GM23338 (cell line): ENCODE measurements around the gene RAB3GAP1. TPM values are rescaled to one million over a fixed set of nuclear protein-coding genes. Genes with fewer than 3 reads are reported as not detected.

Source experiments
- ATAC-seq: fragments of 200-7000 bp; cut with Tn5 transposase; 3 replicates; pipeline ENCODE4 v1.9.1; 2020
- DNase-seq: peaks from one replicate; pipeline ENCODE4 v3.0.0-alpha.2; 2015; ENCODE audit warnings: low spot score
- H2AFZ ChIP-seq: fragments of 200-600 bp; sonication (generic); 2 replicates; pipeline ENCODE4 v1.8.0; 2016; ENCODE audit warnings: antibody characterized with exemption, mild to moderate bottlenecking, moderate library complexity
- H3F3A ChIP-seq: fragments of 200-600 bp; sonication (generic); replicated peaks from 2 replicates; pipeline ENCODE4 v1.8.0; 2017; ENCODE audit warnings: antibody characterized with exemption, mixed run types, low read depth
- H3K27ac ChIP-seq: fragments of 200-600 bp; sonication (generic); 2 replicates; pipeline ENCODE4 v1.6.1; 2016; ENCODE audit warnings: low read depth
- H3K27me3 ChIP-seq: fragments of 200-600 bp; sonication (generic); 2 replicates; pipeline ENCODE4 v1.8.0; 2016; ENCODE audit warnings: mild to moderate bottlenecking, mixed run types, moderate library complexity; ENCODE audit not compliant: insufficient read depth
- H3K36me3 ChIP-seq: fragments of 200-600 bp; sonication (generic); 2 replicates; pipeline ENCODE4 v1.8.0; 2016; ENCODE audit warnings: mild to moderate bottlenecking; ENCODE audit not compliant: insufficient read depth
- H3K4me1 ChIP-seq: fragments of 200-600 bp; sonication (generic); 2 replicates; pipeline ENCODE4 v1.8.0; 2016; ENCODE audit warnings: mild to moderate bottlenecking, moderate library complexity; ENCODE audit not compliant: insufficient read depth
- H3K4me2 ChIP-seq: fragments of 200-600 bp; sonication (generic); 2 replicates; pipeline ENCODE4 v1.7.1; 2017; ENCODE audit warnings: mixed run types
- H3K4me3 ChIP-seq: fragments of 200-600 bp; sonication (generic); 2 replicates; pipeline ENCODE4 v1.6.1; 2016; ENCODE audit warnings: mixed run types
- H3K79me2 ChIP-seq: fragments of 200-600 bp; sonication (generic); replicated peaks from 2 replicates; pipeline ENCODE4 v1.8.0; 2017; ENCODE audit warnings: mild to moderate bottlenecking; ENCODE audit not compliant: insufficient read depth
- H3K9me2 ChIP-seq: fragments of 200-600 bp; sonication (generic); 2 replicates; pipeline ENCODE4 v1.8.0; 2017; ENCODE audit not compliant: insufficient read depth
- H4K20me1 ChIP-seq: fragments of 200-600 bp; sonication (generic); replicated peaks from 2 replicates; pipeline ENCODE4 v1.8.0; 2017; ENCODE audit warnings: mild to moderate bottlenecking; ENCODE audit not compliant: insufficient read depth
- H3K27ac Mint-ChIP-seq: 2 replicates; pipeline ENCODE4 v1.8.0; 2020; ENCODE audit warnings: inconsistent platforms, mild to moderate bottlenecking, moderate library complexity, mixed read lengths
- H3K27me3 Mint-ChIP-seq: 3 replicates; pipeline ENCODE4 v1.8.0; 2022; ENCODE audit warnings: low read depth, mild to moderate bottlenecking, moderate library complexity, mixed read lengths, inconsistent platforms; ENCODE audit not compliant: insufficient read depth, poor library complexity
- H3K36me3 Mint-ChIP-seq: 3 replicates; pipeline ENCODE4 v1.8.0; 2021; ENCODE audit warnings: low read depth, mild to moderate bottlenecking, inconsistent platforms, moderate library complexity, mixed read lengths
- H3K4me1 Mint-ChIP-seq: 3 replicates; pipeline ENCODE4 v1.8.0; 2020; ENCODE audit warnings: mild to moderate bottlenecking, inconsistent platforms, mixed read lengths
- H3K4me3 Mint-ChIP-seq: 3 replicates; pipeline ENCODE4 v1.8.0; 2021; ENCODE audit warnings: moderate library complexity, mild to moderate bottlenecking, inconsistent platforms, mixed read lengths
- H3K9me3 Mint-ChIP-seq: 3 replicates; pipeline ENCODE4 v1.8.0; 2020; ENCODE audit warnings: moderate library complexity, mild to moderate bottlenecking, inconsistent platforms, mixed read lengths
- CREB1 ChIP-seq: fragments of 250-450 bp; sonication (Bioruptor Pico); IDR thresholded peaks from 2 replicates; pipeline ENCODE4 v1.5.0; 2020; ENCODE audit warnings: low read depth, mild to moderate bottlenecking, moderate library complexity
- EZH2phosphoT487 ChIP-seq: fragments of 200-600 bp; sonication (generic); IDR thresholded peaks from one replicate; pipeline ENCODE4 v1.8.1; 2018; ENCODE audit warnings: antibody characterized with exemption; ENCODE audit not compliant: unreplicated experiment
- NANOG ChIP-seq: IDR thresholded peaks from 2 replicates; pipeline ENCODE4 v1.6.1; 2016; ENCODE audit warnings: antibody characterized with exemption, borderline replicate concordance
- ZNF114 ChIP-seq: fragments of 250-450 bp; sonication (Bioruptor Pico); IDR thresholded peaks from 2 replicates; pipeline ENCODE4 v1.5.0; 2020; ENCODE audit warnings: mild to moderate bottlenecking, moderate library complexity
- polyA plus RNA-seq: library from polyadenylated mRNA; unstranded; fragments of >200 nt; fragmentation: Nextera tagmentation; extraction: Ambion mirVana; gene quantifications from 2 replicates; pipeline ENCODE4 v1.2.1, GENCODE V29; 2016
- total RNA-seq: library from RNA; depleted of rRNA; stranded (reverse); fragments of >200 nt; shearing (Covaris generic); gene quantifications from 2 replicates; pipeline ENCODE4 v1.2.3, GENCODE V29; 2014
- TF ChIP-seq, protein P1 (sequence below): fragments of 250-450 bp; sonication (Bioruptor Pico); IDR thresholded peaks from 2 replicates; pipeline ENCODE4 v1.5.0; 2020; ENCODE audit warnings: mild to moderate bottlenecking, moderate library complexity
- TF ChIP-seq, protein P2 (sequence below), 2 experiments: fragments of 200-600 bp in 1 of 2; sonication (generic) in 1 of 2; conservative IDR thresholded peaks; 2 replicates each; pipeline versions ENCODE4 v1.5.1 to v1.6.1; 2016 to 2017; ENCODE audit warnings: antibody characterized with exemption in 2 of 2, low read depth in 2 of 2, mild to moderate bottlenecking in 2 of 2, moderate library complexity in 1 of 2
- TF ChIP-seq, protein P3 (sequence below): IDR thresholded peaks from 2 replicates; pipeline ENCODE4 v1.6.1; 2016; ENCODE audit warnings: antibody characterized with exemption

Gene RAB3GAP1
- total and polyA plus RNA-seq, 2 experiments from 2014 or later: 22.5 to 40.4 TPM

DNA sequence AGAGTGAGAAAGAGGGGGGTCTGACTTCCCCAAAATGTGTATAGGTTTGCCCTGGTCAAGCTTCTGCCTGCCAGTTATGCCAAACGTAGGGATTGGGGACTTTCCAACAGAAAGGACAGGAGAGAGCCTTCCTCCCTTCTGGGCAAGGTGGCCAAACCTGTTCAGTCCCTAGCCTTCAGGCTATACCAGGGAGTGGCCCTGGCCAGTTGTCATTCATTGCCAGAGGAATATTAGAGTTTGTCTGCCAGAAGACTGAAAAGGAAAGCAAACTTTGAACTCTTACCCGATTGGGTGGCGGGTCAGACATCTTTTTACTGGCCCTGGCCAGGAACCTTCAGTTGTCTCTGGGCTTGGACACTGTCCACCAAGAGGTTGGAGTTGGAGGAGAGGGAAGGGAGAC is 22.1 kb downstream of the RAB3GAP1 start:
- H3K4me3 Mint-ChIP-seq: no peak overlapping the region
- no peak for ATAC-seq
- peaks cover 19% of the 10 kb centered on the region; the same call in 1 of the 2 replicates for H3K36me3 ChIP-seq

More for the DNA sequence above, 22.1 kb downstream of the RAB3GAP1 start:
- Histone ChIP-seq H3K27me3 (no peaks in the 10 kb centered on the region), H4K20me1 (0 out of 2 replicates have a peak, but pooled peaks cover 5% of the 10 kb centered on the region), H2AFZ (no peak overlapping the region), H3K27ac (no peak overlapping the region), H3K4me2 (no peak overlapping the region), H3F3A (no peaks in the 10 kb centered on the region), H3K4me3 (no peak overlapping the region), H3K9me2 (0 out of 2 replicates have a peak, but pooled peaks cover 3% of the 10 kb centered on the region), H3K79me2 (peaks cover 66% of the 10 kb centered on the region), H3K4me1 (no peaks in the 10 kb centered on the region)
- DNase-seq: no peak
- Mint-ChIP-seq H3K9me3 (peaks cover 66% of the 10 kb centered on the region), H3K27ac (no peak overlapping the region), H3K36me3 (peaks cover 87% of the 10 kb centered on the region), H3K4me1 (no peaks in the 10 kb centered on the region), H3K27me3 (peaks cover 11% of the 10 kb centered on the region)
- TF ChIP-seq, protein P1, sequence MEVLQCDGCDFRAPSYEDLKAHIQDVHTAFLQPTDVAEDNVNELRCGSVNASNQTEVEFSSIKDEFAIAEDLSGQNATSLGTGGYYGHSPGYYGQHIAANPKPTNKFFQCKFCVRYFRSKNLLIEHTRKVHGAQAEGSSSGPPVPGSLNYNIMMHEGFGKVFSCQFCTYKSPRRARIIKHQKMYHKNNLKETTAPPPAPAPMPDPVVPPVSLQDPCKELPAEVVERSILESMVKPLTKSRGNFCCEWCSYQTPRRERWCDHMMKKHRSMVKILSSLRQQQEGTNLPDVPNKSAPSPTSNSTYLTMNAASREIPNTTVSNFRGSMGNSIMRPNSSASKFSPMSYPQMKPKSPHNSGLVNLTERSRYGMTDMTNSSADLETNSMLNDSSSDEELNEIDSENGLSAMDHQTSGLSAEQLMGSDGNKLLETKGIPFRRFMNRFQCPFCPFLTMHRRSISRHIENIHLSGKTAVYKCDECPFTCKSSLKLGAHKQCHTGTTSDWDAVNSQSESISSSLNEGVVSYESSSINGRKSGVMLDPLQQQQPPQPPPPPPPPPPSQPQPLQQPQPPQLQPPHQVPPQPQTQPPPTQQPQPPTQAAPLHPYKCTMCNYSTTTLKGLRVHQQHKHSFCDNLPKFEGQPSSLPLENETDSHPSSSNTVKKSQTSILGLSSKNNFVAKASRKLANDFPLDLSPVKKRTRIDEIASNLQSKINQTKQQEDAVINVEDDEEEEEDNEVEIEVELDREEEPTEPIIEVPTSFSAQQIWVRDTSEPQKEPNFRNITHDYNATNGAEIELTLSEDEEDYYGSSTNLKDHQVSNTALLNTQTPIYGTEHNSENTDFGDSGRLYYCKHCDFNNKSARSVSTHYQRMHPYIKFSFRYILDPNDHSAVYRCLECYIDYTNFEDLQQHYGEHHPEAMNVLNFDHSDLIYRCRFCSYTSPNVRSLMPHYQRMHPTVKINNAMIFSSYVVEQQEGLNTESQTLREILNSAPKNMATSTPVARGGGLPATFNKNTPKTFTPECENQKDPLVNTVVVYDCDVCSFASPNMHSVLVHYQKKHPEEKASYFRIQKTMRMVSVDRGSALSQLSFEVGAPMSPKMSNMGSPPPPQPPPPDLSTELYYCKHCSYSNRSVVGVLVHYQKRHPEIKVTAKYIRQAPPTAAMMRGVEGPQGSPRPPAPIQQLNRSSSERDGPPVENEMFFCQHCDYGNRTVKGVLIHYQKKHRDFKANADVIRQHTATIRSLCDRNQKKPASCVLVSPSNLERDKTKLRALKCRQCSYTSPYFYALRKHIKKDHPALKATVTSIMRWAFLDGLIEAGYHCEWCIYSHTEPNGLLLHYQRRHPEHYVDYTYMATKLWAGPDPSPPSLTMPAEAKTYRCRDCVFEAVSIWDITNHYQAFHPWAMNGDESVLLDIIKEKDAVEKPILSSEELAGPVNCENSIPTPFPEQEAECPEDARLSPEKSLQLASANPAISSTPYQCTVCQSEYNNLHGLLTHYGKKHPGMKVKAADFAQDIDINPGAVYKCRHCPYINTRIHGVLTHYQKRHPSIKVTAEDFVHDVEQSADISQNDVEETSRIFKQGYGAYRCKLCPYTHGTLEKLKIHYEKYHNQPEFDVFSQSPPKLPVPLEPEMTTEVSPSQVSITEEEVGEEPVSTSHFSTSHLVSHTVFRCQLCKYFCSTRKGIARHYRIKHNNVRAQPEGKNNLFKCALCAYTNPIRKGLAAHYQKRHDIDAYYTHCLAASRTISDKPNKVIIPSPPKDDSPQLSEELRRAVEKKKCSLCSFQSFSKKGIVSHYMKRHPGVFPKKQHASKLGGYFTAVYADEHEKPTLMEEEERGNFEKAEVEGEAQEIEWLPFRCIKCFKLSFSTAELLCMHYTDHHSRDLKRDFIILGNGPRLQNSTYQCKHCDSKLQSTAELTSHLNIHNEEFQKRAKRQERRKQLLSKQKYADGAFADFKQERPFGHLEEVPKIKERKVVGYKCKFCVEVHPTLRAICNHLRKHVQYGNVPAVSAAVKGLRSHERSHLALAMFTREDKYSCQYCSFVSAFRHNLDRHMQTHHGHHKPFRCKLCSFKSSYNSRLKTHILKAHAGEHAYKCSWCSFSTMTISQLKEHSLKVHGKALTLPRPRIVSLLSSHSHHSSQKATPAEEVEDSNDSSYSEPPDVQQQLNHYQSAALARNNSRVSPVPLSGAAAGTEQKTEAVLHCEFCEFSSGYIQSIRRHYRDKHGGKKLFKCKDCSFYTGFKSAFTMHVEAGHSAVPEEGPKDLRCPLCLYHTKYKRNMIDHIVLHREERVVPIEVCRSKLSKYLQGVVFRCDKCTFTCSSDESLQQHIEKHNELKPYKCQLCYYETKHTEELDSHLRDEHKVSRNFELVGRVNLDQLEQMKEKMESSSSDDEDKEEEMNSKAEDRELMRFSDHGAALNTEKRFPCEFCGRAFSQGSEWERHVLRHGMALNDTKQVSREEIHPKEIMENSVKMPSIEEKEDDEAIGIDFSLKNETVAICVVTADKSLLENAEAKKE: no peak
- TF ChIP-seq ZNF114 (CRISPR knock-in tag): no peak
- no peak for TF ChIP-seq NANOG
- TF ChIP-seq EZH2phosphoT487: no peak
- TF ChIP-seq, protein P2, sequence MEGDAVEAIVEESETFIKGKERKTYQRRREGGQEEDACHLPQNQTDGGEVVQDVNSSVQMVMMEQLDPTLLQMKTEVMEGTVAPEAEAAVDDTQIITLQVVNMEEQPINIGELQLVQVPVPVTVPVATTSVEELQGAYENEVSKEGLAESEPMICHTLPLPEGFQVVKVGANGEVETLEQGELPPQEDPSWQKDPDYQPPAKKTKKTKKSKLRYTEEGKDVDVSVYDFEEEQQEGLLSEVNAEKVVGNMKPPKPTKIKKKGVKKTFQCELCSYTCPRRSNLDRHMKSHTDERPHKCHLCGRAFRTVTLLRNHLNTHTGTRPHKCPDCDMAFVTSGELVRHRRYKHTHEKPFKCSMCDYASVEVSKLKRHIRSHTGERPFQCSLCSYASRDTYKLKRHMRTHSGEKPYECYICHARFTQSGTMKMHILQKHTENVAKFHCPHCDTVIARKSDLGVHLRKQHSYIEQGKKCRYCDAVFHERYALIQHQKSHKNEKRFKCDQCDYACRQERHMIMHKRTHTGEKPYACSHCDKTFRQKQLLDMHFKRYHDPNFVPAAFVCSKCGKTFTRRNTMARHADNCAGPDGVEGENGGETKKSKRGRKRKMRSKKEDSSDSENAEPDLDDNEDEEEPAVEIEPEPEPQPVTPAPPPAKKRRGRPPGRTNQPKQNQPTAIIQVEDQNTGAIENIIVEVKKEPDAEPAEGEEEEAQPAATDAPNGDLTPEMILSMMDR (conservative IDR thresholded peaks at IDR 0.05; ENCODE audit: low read depth in 2 of 2): no peak
- TF ChIP-seq, protein P3, sequence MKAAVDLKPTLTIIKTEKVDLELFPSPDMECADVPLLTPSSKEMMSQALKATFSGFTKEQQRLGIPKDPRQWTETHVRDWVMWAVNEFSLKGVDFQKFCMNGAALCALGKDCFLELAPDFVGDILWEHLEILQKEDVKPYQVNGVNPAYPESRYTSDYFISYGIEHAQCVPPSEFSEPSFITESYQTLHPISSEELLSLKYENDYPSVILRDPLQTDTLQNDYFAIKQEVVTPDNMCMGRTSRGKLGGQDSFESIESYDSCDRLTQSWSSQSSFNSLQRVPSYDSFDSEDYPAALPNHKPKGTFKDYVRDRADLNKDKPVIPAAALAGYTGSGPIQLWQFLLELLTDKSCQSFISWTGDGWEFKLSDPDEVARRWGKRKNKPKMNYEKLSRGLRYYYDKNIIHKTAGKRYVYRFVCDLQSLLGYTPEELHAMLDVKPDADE: no peak
- TF ChIP-seq CREB1 (CRISPR knock-in tag): no peak
